Peyer's patch (tissue), 4 donors: ENCODE results near the gene GNAI3. TPM values are rescaled to one million over a fixed set of nuclear protein-coding genes. Genes with fewer than 3 reads are reported as not detected.

Experiments used
- DNase-seq, 3 donors: peaks; one replicate each; pipeline ENCODE4 v3.0.0-alpha.2; 2017 to 2019
- H3K27ac ChIP-seq, 4 donors: fragments of 200-600 bp; sonication (generic); one replicate each; pipeline ENCODE4 v1.5.1; 2016 to 2019
- H3K27me3 ChIP-seq, 2 donors: fragments of 200-600 bp; sonication (generic); one replicate each; pipeline ENCODE4 v1.5.1; 2019
- H3K36me3 ChIP-seq, 3 donors: fragments of 200-600 bp; sonication (generic); one replicate each; pipeline ENCODE4 v1.5.1; 2016 to 2019
- H3K4me1 ChIP-seq, 4 donors: fragments of 200-600 bp; sonication (generic); one replicate each; pipeline ENCODE4 v1.5.1; 2016 to 2019
- H3K4me3 ChIP-seq, 4 donors: fragments of 200-600 bp; sonication (generic); 1 replicate in 3 of 4; 2 replicates in 1 of 4; pipeline ENCODE4 v1.5.1; 2016 to 2019; ENCODE audit warnings: mild to moderate bottlenecking in 1 of 4
- H3K9me3 ChIP-seq, 4 donors: fragments of 200-600 bp; sonication (generic); one replicate each; pipeline ENCODE4 v1.5.1; 2016 to 2019; ENCODE audit warnings: mild to moderate bottlenecking in 1 of 4
- POLR2A ChIP-seq, 2 donors: fragments of 450-650 bp; IDR thresholded peaks; one replicate each; pipeline ENCODE4 v1.5.1; 2017; ENCODE audit warnings: antibody characterized with exemption in 2 of 2, mild to moderate bottlenecking in 2 of 2, moderate library complexity in 2 of 2
- total RNA-seq, 4 donors: library from RNA; depleted of rRNA; stranded (reverse); fragments of >200 nt; gene quantifications; one replicate each; pipeline ENCODE4 v1.1.0, GENCODE V29; 2016
- TF ChIP-seq, protein P1 (sequence below), 6 experiments: fragments of 450-650 bp in 4 of 6; fragments of 200-600 bp in 2 of 6; sonication (generic) in 1 of 6; IDR thresholded peaks; one replicate each; pipeline ENCODE4 v1.5.1; 2017 to 2019; ENCODE audit warnings: antibody characterized with exemption in 6 of 6, mild to moderate bottlenecking in 3 of 6, moderate library complexity in 1 of 6

The GNAI3 gene
- total RNA-seq, 4 donors from 2014 or later = 4.1 to 6.8 (median 5.8) TPM

- no peak for TF ChIP-seq POLR2A (IDR thresholded peaks at IDR 0.05)
- TF ChIP-seq, protein P1, sequence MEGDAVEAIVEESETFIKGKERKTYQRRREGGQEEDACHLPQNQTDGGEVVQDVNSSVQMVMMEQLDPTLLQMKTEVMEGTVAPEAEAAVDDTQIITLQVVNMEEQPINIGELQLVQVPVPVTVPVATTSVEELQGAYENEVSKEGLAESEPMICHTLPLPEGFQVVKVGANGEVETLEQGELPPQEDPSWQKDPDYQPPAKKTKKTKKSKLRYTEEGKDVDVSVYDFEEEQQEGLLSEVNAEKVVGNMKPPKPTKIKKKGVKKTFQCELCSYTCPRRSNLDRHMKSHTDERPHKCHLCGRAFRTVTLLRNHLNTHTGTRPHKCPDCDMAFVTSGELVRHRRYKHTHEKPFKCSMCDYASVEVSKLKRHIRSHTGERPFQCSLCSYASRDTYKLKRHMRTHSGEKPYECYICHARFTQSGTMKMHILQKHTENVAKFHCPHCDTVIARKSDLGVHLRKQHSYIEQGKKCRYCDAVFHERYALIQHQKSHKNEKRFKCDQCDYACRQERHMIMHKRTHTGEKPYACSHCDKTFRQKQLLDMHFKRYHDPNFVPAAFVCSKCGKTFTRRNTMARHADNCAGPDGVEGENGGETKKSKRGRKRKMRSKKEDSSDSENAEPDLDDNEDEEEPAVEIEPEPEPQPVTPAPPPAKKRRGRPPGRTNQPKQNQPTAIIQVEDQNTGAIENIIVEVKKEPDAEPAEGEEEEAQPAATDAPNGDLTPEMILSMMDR (IDR thresholded peaks at IDR 0.05) = no peak
- Histone ChIP-seq H3K27me3 (no peaks in the 10 kb centered on the region), H3K9me3 (no peaks in the 10 kb centered on the region), H3K27ac (no peak overlapping the region), H3K36me3 (no peaks in the 10 kb centered on the region), H3K4me1 (peaks cover 0 to 24% (median 0%) of the 10 kb centered on the region in 4 donors), H3K4me3 (no peak overlapping the region)
- DNase-seq = no peak
Observed at GRCh38 chr1:109556563-109556962, 8.1 kb downstream of the GNAI3 start.

DNA sequence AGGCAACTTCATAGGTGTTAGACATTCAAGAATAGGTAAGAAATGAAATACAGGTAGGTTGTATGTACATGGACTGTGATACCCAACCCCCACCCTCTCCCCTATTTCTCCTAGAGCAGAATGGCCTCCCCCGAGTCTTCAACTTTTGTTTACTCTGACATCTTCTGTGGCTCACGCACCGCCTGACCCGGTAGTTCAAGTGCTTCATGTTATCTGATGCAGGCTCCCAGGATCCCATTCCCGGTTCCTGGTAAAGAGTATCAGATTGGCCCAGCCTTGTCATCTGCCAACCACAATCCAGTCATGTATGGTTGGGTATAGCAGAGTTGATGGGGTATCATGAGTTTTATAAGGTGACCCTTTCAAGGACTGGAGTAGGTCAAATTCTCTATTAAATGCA, 9.1 kb downstream of the GNAI3 start:
- DNase-seq = no peak
- H3K4me1 ChIP-seq = peaks cover 0 to 21% (median 0%) of the 10 kb centered on the region in 4 donors
- H3K27me3 ChIP-seq = no peaks in the 10 kb centered on the region
- H3K36me3 ChIP-seq = no peaks in the 10 kb centered on the region
- no peak for TF ChIP-seq POLR2A (IDR thresholded peaks at IDR 0.05)
- TF ChIP-seq, protein P1 (IDR thresholded peaks at IDR 0.05) = no peak
- H3K27ac ChIP-seq = no peak overlapping the region
- H3K4me3 ChIP-seq = no peak overlapping the region
- no peaks in the 10 kb centered on the region for H3K9me3 ChIP-seq

- no peak for TF ChIP-seq POLR2A (IDR thresholded peaks at IDR 0.05)
- TF ChIP-seq, protein P1 (IDR thresholded peaks at IDR 0.05) = no peak
- Histone ChIP-seq H3K9me3 (no peaks in the 10 kb centered on the region), H3K27ac (no peak overlapping the region), H3K27me3 (no peaks in the 10 kb centered on the region), H3K36me3 (no peaks in the 10 kb centered on the region), H3K4me1 (peaks cover 0 to 38% (median 2%) of the 10 kb centered on the region in 4 donors), H3K4me3 (no peak overlapping the region)
- no peak for DNase-seq
Observed at GRCh38 chr1:109559995-109560394, 11.6 kb downstream of the GNAI3 start.

DNA sequence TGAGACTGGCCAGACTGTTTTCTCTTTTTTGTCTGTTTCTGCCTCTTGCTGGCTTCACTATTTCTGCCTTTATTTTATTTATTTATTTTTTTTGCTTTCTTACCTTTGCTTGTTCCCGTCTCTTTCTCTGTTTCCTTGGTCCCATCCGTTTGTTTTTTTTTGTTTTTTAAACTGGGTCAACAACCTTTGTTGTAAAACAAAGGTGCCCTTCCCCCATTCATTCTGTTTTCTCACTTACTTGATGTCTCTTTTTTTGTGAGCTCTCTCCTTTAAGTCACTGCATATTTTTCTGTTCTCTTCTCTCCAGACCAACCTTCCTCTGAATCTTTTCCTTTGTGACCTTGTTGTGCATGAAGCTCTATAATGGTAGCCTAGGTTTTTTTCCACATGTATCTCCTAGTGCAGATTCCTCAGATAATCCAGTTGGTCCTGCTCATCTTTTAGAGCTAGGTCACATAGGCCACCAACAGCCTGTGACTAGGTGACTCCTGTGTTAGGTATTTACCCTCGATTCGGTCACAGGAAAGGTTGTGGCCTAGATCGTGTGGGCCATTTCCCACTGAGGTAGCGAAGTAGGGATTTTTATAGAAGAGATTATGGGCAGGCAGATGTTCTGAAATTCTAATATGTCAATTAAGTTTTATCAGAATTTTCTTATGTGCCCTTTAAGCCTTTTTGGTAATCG, 15.9 kb downstream of the GNAI3 start:
- TF ChIP-seq, protein P1 (IDR thresholded peaks at IDR 0.05) = no peak
- no peak for TF ChIP-seq POLR2A (IDR thresholded peaks at IDR 0.05)
- Histone ChIP-seq H3K9me3 (no peaks in the 10 kb centered on the region), H3K4me3 (no peak overlapping the region), H3K36me3 (no peaks in the 10 kb centered on the region), H3K27ac (no peak overlapping the region), H3K27me3 (no peaks in the 10 kb centered on the region), H3K4me1 (peaks cover 0 to 47% (median 6%) of the 10 kb centered on the region in 4 donors)
- no peak for DNase-seq

GRCh38 chr1:109565241-109565640, 16.8 kb downstream of the GNAI3 start:
- TF ChIP-seq POLR2A (IDR thresholded peaks at IDR 0.05) = no peak
- TF ChIP-seq, protein P1 (IDR thresholded peaks at IDR 0.05) = no peak
- no peak overlapping the region for H3K4me3 ChIP-seq
- no peaks in the 10 kb centered on the region for H3K36me3 ChIP-seq
- H3K9me3 ChIP-seq = no peaks in the 10 kb centered on the region
- no peaks in the 10 kb centered on the region for H3K27me3 ChIP-seq
- H3K27ac ChIP-seq = no peak overlapping the region
- H3K4me1 ChIP-seq = peaks cover 0 to 40% (median 6%) of the 10 kb centered on the region in 4 donors
- no peak for DNase-seq
